Astrocyte of the spinal cord (primary cell): ENCODE data around the gene RANBP3.

Source experiments
- DNase-seq: peaks from one replicate; pipeline ENCODE4 v3.0.0; 2011; ENCODE audit warnings: low read depth, low spot score
- H3K4me3 ChIP-seq: 2 replicates; pipeline ENCODE4 v1.5.1; 2011; ENCODE audit warnings: low read depth, mild to moderate bottlenecking, low read length, moderate library complexity
- CTCF ChIP-seq: IDR thresholded peaks from 2 replicates; pipeline ENCODE4 v1.5.1; 2012; ENCODE audit warnings: low read depth, mild to moderate bottlenecking, low read length, inconsistent platforms
- in situ Hi-C: cut with HindIII; loops from 2 replicates; pipeline ENCODE4 v1.10.0; 2017; ENCODE audit warnings: low sequenced_read_pairs

The RANBP3 gene

DNA sequence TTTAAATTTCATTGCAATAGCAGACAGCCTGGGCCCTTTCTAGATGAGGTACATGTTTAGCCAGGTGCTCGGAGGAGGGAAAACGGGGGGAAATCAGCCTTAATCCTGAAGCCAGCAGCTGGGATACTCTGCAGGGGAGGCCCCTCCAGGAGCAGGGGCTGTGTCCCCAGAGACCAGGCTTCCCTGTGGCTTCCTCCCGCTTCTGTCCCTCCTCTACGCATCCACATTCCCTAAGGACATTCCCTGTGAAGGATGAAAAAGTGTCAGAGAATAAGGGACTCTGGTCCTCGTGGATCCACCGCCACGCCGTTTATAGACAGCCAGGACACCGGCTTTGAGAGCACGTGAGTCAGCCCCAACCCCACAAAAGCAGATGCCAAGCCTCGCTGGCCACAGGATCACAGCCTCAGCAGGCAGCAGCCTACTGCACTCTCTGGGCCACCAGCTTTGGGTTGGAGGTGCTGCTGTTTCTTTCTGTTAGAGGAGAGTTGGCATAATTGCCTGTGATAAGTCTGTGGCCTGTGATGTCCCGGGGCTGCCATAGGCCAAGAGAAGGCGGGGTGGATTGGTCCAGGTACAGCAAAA lies 36.7 kb upstream of the RANBP3 start:
- no peak for DNase-seq
- in situ Hi-C loops: no loop called here
- TF ChIP-seq CTCF: no peak
- H3K4me3 ChIP-seq: no peak overlapping the region

DNA sequence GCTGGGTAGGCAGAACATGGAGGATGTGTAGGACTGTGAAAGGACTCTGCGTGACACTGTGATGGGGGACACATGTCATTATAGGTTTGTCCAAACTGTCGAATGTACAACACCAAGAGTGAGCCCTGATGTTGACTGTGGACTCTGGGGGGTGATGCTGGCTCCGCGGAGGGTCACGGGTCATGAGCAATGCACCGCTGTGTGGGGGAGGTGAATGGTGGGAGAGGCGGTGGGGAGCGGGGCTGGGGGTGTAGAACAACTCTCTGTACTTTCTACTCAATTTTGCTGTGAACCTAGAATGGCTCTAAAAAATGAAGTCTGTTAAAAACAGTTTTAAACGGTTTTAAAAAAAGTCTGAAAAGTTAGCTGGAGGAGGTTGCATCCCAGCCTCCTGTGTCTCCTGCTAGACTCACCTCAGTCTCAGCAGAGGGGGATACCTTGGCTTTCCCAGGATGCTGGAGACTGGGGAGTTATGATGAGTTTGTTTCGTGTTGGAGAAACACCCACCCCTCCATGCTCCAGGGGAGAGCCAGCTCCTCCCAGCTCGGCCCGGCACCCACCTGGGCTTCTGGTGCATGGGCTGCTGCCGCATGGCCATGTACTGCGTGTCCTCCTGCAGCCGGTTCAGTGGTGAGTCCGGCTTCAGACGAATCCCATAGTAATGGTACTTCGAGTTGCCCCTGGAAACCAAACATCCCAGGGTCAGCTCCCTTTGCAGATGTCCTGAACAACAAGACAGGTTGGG lies 34.7 kb upstream of the RANBP3 start:
- in situ Hi-C loops: no loop called here
- no peak for DNase-seq
- no peak for TF ChIP-seq CTCF
- no peak overlapping the region for H3K4me3 ChIP-seq

DNA sequence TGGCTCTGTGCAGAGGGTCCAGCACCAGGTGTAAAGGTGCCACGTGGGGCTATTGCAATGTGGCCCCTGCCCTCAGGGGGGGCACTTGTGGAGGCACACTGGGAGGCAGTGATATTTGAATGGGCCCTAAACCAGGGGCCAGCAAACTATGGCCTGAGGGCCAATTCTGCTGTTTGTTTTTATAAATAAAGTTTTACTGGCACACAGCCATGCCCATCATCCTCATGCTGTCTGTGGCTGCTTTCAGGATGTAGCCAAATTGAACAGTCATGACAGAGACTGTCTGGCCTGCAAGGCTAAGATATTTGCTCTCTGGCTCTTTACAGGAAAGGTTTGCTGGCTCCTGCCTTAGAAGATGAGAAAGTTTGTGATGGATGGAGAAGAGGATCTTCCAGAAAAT lies 33.9 kb upstream of the RANBP3 start:
- TF ChIP-seq CTCF: no peak
- in situ Hi-C loops: no loop called here
- no peak overlapping the region for H3K4me3 ChIP-seq
- DNase-seq: no peak

GRCh38 chr19:6011206-6011605 lies 33.3 kb upstream of the RANBP3 start:
- no peak for DNase-seq
- in situ Hi-C loops: no loop called here
- TF ChIP-seq CTCF: no peak
- no peak overlapping the region for H3K4me3 ChIP-seq

GRCh38 chr19:6010107-6010506 lies 32.2 kb upstream of the RANBP3 start:
- TF ChIP-seq CTCF: no peak
- DNase-seq: no peak
- no peak overlapping the region for H3K4me3 ChIP-seq
- in situ Hi-C loops: no loop called here

GRCh38 chr19:6007866-6008265 lies 29.9 kb upstream of the RANBP3 start:
- no peak for TF ChIP-seq CTCF
- in situ Hi-C loops: no loop called here

More at GRCh38 chr19:6007866-6008265, 29.9 kb upstream of the RANBP3 start:
- DNase-seq: no peak
- no peak overlapping the region for H3K4me3 ChIP-seq
